Thyroid gland (tissue), 4 donors: ENCODE data around the gene CITED1.

ENCODE experiments used
- POLR2A ChIP-seq, 2 donors: fragments of 450-650 bp; IDR thresholded peaks; one replicate each; pipeline ENCODE4 v1.6.1; 2017; ENCODE audit warnings: antibody characterized with exemption in 2 of 2, mild to moderate bottlenecking in 2 of 2, moderate library complexity in 1 of 2
- TF ChIP-seq, protein P1 (sequence below), 6 experiments: fragments of 200-600 bp in 3 of 6; fragments of 450-650 bp in 3 of 6; sonication (generic) in 3 of 6; IDR thresholded peaks; one replicate each; pipeline ENCODE4 v1.5.1; 2016 to 2019; ENCODE audit warnings: antibody characterized with exemption in 6 of 6, mild to moderate bottlenecking in 2 of 6, inconsistent platforms in 1 of 6, moderate library complexity in 1 of 6

DNA sequence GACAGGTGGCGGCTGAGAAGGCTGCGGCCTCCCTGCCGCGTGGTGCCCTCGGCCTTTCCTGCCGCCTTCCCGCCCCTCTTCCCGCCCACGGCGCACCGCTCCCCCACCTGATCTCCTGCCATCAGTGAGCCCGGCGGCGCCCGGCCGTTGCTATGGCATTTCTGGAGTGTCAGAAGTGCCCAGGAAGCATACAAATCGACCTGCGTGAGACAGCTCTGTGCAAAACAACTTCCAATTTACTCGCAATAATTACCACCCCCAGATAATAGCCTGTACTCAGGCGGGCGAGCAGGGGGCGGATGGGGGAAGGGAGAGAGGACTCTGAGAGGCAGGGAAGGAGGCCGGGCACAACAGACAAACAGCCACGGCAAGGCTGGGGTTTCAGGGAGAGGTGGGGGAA, 50.3 kb downstream of the CITED1 start:
- TF ChIP-seq, protein P1, sequence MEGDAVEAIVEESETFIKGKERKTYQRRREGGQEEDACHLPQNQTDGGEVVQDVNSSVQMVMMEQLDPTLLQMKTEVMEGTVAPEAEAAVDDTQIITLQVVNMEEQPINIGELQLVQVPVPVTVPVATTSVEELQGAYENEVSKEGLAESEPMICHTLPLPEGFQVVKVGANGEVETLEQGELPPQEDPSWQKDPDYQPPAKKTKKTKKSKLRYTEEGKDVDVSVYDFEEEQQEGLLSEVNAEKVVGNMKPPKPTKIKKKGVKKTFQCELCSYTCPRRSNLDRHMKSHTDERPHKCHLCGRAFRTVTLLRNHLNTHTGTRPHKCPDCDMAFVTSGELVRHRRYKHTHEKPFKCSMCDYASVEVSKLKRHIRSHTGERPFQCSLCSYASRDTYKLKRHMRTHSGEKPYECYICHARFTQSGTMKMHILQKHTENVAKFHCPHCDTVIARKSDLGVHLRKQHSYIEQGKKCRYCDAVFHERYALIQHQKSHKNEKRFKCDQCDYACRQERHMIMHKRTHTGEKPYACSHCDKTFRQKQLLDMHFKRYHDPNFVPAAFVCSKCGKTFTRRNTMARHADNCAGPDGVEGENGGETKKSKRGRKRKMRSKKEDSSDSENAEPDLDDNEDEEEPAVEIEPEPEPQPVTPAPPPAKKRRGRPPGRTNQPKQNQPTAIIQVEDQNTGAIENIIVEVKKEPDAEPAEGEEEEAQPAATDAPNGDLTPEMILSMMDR (IDR thresholded peaks at IDR 0.05), result no peak
- TF ChIP-seq POLR2A (IDR thresholded peaks at IDR 0.05), result no peak
